ENCODE data around the gene SCN1B. TPM values are rescaled to one million over a fixed set of nuclear protein-coding genes. Genes with fewer than 3 reads are reported as not detected.
A peak's percentile ranks its signal among the peaks of the same experiment; 100 is the strongest.

Gene SCN1B
- total and polyA plus RNA-seq, 2 of the 13 experiments (the other 11 are each of a cell fraction or from before 2014, with no cell fraction given) = 2.7 to 20.1 TPM

GRCh38 chr19:34994643-34995541, 35.4 kb upstream of the SCN1B start (continued):
- peak in 1 of 2 experiments; percentile 76; a peak in 2 of 4 replicates for TF ChIP-seq POLR2A (IDR thresholded peaks at IDR 0.05; ENCODE audit: insufficient read depth in 1 of 2, low read depth in 2 of 2, low read length in 2 of 2)
- 0 out of 2 replicates have a peak, but pooled peaks have one; percentile 25 for TF ChIP-seq GMEB2 (CRISPR knock-in tag; IDR thresholded peaks at IDR 0.05; ENCODE audit: low read depth)
- no peak; the same call in 1 of the 2 replicates for TF ChIP-seq ZNF414 (CRISPR knock-in tag; IDR thresholded peaks at IDR 0.05)
- peak; percentile 42 for TF ChIP-seq KAT8 (CRISPR knock-in tag; IDR thresholded peaks at IDR 0.05)
- no peak for TF ChIP-seq ZNF780A (CRISPR knock-in tag; IDR thresholded peaks at IDR 0.05)
- TF ChIP-seq ZFX (CRISPR knock-in tag; IDR thresholded peaks at IDR 0.05; ENCODE audit: low read depth) = peak; percentile 90
- TF ChIP-seq CCDC6 (CRISPR knock-in tag; IDR thresholded peaks at IDR 0.05) = 0 out of 2 replicates have a peak, but pooled peaks have one; percentile 27
- peak; percentile 56; the same call in 1 of the 2 replicates for TF ChIP-seq ZNF251 (CRISPR knock-in tag; IDR thresholded peaks at IDR 0.05)
- peak; percentile 50; the same call in 1 of the 2 replicates for TF ChIP-seq KDM2A (CRISPR knock-in tag; IDR thresholded peaks at IDR 0.05; ENCODE audit: borderline replicate concordance, low read depth)
- 0 out of 2 replicates have a peak, but pooled peaks have one; percentile 29 for TF ChIP-seq IRF9 (CRISPR knock-in tag; IDR thresholded peaks at IDR 0.05; ENCODE audit: borderline replicate concordance)
- TF ChIP-seq PLRG1 (conservative IDR thresholded peaks at IDR 0.05) = no peak
- TF ChIP-seq PHF21A (CRISPR knock-in tag; IDR thresholded peaks at IDR 0.05) = peak; percentile 75
- TF ChIP-seq TCF12 (IDR thresholded peaks at IDR 0.05) = no peak
- TF ChIP-seq TCF12 (CRISPR knock-in tag; IDR thresholded peaks at IDR 0.05) = peak; percentile 88
- no peak for TF ChIP-seq CENPBD1 (CRISPR knock-in tag; IDR thresholded peaks at IDR 0.05; ENCODE audit: borderline replicate concordance, low read depth)
- TF ChIP-seq KLF13 (CRISPR knock-in tag; IDR thresholded peaks at IDR 0.05) = no peak
- peak; percentile 62; the same call in 1 of the 2 replicates for TF ChIP-seq HOXA5 (CRISPR knock-in tag; IDR thresholded peaks at IDR 0.05)
- no peak for TF ChIP-seq CREB3 (CRISPR knock-in tag; IDR thresholded peaks at IDR 0.05)
- TF ChIP-seq BRF2 (CRISPR knock-in tag; IDR thresholded peaks at IDR 0.05) = no peak
- TF ChIP-seq ZKSCAN5 (CRISPR knock-in tag; IDR thresholded peaks at IDR 0.05) = no peak
- TF ChIP-seq ZNF788 (CRISPR knock-in tag; IDR thresholded peaks at IDR 0.05; ENCODE audit: borderline replicate concordance) = peak; percentile 35; the same call in 1 of the 2 replicates
